SK-N-SH treated with all-trans-retinoic acid at 6 μM for 48 hours (cell line): ENCODE measurements around the gene ITGB2.

Experiments used
- ARNTL ChIP-seq: fragments of 450-650 bp; formaldehyde crosslinking; IDR thresholded peaks from 2 replicates; pipeline ENCODE4 v1.5.0; 2020; ENCODE audit warnings: low read depth, mild to moderate bottlenecking, moderate library complexity, borderline replicate concordance
- CSDC2 ChIP-seq: fragments of 250-450 bp; sonication (Bioruptor Pico); IDR thresholded peaks from 2 replicates; pipeline ENCODE4 v1.5.0; 2020; ENCODE audit warnings: mild to moderate bottlenecking, moderate library complexity
- ESRRG ChIP-seq: fragments of 250-450 bp; sonication (Bioruptor Pico); IDR thresholded peaks from 2 replicates; pipeline ENCODE4 v1.6.1; 2021; ENCODE audit warnings: mild to moderate bottlenecking
- GLIS3 ChIP-seq: fragments of 250-450 bp; sonication (Bioruptor Pico); IDR thresholded peaks from 2 replicates; pipeline ENCODE4 v1.5.0; 2020; ENCODE audit warnings: mild to moderate bottlenecking, moderate library complexity
- OSR1 ChIP-seq: fragments of 250-450 bp; sonication (Bioruptor Pico); IDR thresholded peaks from 2 replicates; pipeline ENCODE4 v1.8.0; 2022; ENCODE audit warnings: moderate library complexity, mild to moderate bottlenecking, inconsistent platforms
- RARB ChIP-seq: fragments of 250-450 bp; sonication (Bioruptor Pico); IDR thresholded peaks from 2 replicates; pipeline ENCODE4 v1.8.0; 2021; ENCODE audit warnings: mild to moderate bottlenecking, moderate library complexity
- SNAI2 ChIP-seq: fragments of 250-450 bp; sonication (Bioruptor Pico); IDR thresholded peaks from 2 replicates; pipeline ENCODE4 v1.5.0; 2020; ENCODE audit warnings: mild to moderate bottlenecking, moderate library complexity
- ZC3H10 ChIP-seq: fragments of 250-450 bp; sonication (Bioruptor Pico); IDR thresholded peaks from 2 replicates; pipeline ENCODE4 v1.5.1; 2021; ENCODE audit warnings: mild to moderate bottlenecking, moderate library complexity
- ZFP30 ChIP-seq: fragments of 450-650 bp; formaldehyde crosslinking; IDR thresholded peaks from 2 replicates; pipeline ENCODE4 v1.5.0; 2022; ENCODE audit warnings: mild to moderate bottlenecking, moderate library complexity
- ZNF565 ChIP-seq: fragments of 450-650 bp; formaldehyde crosslinking; conservative IDR thresholded peaks from 2 replicates; pipeline ENCODE4 v1.5.0; 2020; ENCODE audit warnings: low read depth, mild to moderate bottlenecking, moderate library complexity
- ZNF70 ChIP-seq: fragments of 450-650 bp; formaldehyde crosslinking; IDR thresholded peaks from 2 replicates; pipeline ENCODE4 v1.5.0; 2020; ENCODE audit warnings: mild to moderate bottlenecking, moderate library complexity
- TF ChIP-seq, protein P1 (sequence below): fragments of 250-450 bp; sonication (Bioruptor Pico); IDR thresholded peaks from 2 replicates; pipeline ENCODE4 v1.5.0; 2020; ENCODE audit warnings: mild to moderate bottlenecking, moderate library complexity
- TF ChIP-seq, protein P2 (sequence below): fragments of 250-450 bp; sonication (Bioruptor Pico); IDR thresholded peaks from 2 replicates; pipeline ENCODE4 v1.8.0; 2020; ENCODE audit warnings: mild to moderate bottlenecking, moderate library complexity, borderline replicate concordance
- TF ChIP-seq, protein P3 (sequence below): fragments of 250-450 bp; sonication (Bioruptor Pico); IDR thresholded peaks from 2 replicates; pipeline ENCODE4 v1.5.1; 2020; ENCODE audit warnings: low read depth, mild to moderate bottlenecking, moderate library complexity

DNA sequence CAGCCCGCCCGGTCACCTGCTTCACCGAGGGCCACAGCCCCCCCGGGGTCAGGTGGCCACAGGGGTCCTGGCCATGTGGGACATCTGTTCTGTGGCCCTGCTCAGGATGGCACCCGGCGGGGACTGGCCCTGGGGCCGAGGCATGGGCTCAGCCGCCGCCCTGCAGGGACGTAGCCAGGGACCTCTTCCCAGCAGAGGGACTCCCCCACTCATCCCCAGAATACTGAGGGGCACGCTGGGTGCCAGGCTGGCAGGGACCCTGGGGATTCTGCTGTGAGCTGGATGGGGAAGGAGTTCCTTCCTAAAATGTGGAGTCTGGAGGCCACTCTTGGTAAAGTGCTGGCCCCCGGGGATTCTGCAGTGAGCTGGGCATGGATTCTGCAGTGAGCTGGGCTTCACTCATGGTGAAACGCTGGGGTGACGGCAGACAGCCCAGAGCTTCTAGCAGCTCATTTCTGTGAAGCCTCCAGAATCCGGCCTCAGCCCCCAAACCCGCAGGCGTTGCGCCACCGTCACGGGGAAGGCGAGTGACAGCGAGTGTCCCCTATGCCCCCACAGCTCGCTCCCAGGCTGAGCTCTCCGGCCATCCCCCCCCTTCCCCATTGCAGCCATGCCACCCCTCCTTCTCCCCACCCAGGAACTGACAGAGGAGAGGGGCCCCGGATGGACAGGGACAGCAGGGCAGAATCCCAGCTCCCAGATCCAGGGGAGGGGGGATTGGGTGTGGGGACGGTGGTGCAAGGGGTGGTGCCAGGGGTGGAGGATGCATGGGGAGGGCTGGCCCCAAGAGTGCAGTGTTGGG is 1.4 kb downstream of the ITGB2 start:
- TF ChIP-seq SNAI2: no peak
- TF ChIP-seq ZNF565 (CRISPR knock-in tag): no peak
- TF ChIP-seq, protein P1, sequence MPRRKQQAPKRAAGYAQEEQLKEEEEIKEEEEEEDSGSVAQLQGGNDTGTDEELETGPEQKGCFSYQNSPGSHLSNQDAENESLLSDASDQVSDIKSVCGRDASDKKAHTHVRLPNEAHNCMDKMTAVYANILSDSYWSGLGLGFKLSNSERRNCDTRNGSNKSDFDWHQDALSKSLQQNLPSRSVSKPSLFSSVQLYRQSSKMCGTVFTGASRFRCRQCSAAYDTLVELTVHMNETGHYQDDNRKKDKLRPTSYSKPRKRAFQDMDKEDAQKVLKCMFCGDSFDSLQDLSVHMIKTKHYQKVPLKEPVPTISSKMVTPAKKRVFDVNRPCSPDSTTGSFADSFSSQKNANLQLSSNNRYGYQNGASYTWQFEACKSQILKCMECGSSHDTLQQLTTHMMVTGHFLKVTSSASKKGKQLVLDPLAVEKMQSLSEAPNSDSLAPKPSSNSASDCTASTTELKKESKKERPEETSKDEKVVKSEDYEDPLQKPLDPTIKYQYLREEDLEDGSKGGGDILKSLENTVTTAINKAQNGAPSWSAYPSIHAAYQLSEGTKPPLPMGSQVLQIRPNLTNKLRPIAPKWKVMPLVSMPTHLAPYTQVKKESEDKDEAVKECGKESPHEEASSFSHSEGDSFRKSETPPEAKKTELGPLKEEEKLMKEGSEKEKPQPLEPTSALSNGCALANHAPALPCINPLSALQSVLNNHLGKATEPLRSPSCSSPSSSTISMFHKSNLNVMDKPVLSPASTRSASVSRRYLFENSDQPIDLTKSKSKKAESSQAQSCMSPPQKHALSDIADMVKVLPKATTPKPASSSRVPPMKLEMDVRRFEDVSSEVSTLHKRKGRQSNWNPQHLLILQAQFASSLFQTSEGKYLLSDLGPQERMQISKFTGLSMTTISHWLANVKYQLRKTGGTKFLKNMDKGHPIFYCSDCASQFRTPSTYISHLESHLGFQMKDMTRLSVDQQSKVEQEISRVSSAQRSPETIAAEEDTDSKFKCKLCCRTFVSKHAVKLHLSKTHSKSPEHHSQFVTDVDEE (CRISPR knock-in tag): no peak
- no peak for TF ChIP-seq ZFP30 (CRISPR knock-in tag)
- TF ChIP-seq ESRRG (CRISPR knock-in tag): no peak
- TF ChIP-seq CSDC2: no peak
- TF ChIP-seq GLIS3 (CRISPR knock-in tag): no peak
- no peak for TF ChIP-seq RARB (CRISPR knock-in tag)
- TF ChIP-seq, protein P2, sequence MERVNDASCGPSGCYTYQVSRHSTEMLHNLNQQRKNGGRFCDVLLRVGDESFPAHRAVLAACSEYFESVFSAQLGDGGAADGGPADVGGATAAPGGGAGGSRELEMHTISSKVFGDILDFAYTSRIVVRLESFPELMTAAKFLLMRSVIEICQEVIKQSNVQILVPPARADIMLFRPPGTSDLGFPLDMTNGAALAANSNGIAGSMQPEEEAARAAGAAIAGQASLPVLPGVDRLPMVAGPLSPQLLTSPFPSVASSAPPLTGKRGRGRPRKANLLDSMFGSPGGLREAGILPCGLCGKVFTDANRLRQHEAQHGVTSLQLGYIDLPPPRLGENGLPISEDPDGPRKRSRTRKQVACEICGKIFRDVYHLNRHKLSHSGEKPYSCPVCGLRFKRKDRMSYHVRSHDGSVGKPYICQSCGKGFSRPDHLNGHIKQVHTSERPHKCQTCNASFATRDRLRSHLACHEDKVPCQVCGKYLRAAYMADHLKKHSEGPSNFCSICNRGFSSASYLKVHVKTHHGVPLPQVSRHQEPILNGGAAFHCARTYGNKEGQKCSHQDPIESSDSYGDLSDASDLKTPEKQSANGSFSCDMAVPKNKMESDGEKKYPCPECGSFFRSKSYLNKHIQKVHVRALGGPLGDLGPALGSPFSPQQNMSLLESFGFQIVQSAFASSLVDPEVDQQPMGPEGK (CRISPR knock-in tag): no peak
- no peak for TF ChIP-seq ARNTL
- no peak for TF ChIP-seq ZC3H10 (CRISPR knock-in tag)
- no peak for TF ChIP-seq OSR1 (CRISPR knock-in tag)
- TF ChIP-seq, protein P3, sequence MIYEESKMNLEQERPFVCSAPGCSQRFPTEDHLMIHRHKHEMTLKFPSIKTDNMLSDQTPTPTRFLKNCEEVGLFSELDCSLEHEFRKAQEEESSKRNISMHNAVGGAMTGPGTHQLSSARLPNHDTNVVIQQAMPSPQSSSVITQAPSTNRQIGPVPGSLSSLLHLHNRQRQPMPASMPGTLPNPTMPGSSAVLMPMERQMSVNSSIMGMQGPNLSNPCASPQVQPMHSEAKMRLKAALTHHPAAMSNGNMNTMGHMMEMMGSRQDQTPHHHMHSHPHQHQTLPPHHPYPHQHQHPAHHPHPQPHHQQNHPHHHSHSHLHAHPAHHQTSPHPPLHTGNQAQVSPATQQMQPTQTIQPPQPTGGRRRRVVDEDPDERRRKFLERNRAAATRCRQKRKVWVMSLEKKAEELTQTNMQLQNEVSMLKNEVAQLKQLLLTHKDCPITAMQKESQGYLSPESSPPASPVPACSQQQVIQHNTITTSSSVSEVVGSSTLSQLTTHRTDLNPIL: no peak
- TF ChIP-seq ZNF70 (CRISPR knock-in tag): no peak
